SU-DHL-6 (cell line): ENCODE measurements around the gene DDR2.
"Not testable (repeated sequence)": the region's sequence is repeated elsewhere in the genome, so short reads cannot be mapped to it uniquely, and the experiment has no call there.

ENCODE experiments used
- CTCF ChIP-seq: fragments of 200-600 bp; sonication (generic); IDR thresholded peaks from one replicate; pipeline ENCODE4 v1.5.1; 2017; ENCODE audit warnings: antibody characterized with exemption, mild to moderate bottlenecking, low read length, moderate library complexity; ENCODE audit not compliant: insufficient read depth, poor library complexity, severe bottlenecking
- EZH2phosphoT487 ChIP-seq: fragments of 200-600 bp; sonication (generic), shearing (Covaris generic); conservative IDR thresholded peaks from 2 replicates; pipeline ENCODE4 v1.6.1; 2018; ENCODE audit warnings: mild to moderate bottlenecking, antibody characterized with exemption, low read length, moderate library complexity, mixed read lengths

- not testable (repeated sequence) for TF ChIP-seq CTCF, EZH2phosphoT487
Measured at GRCh38 chr1:162603117-162603516, 29.1 kb upstream of the DDR2 start.
